Measurements from ENCODE around the gene ACOT8.

- TF ChIP-seq CTCF (IDR thresholded peaks at IDR 0.05; ENCODE audit: low read depth, low read length) (no peak), EZH2phosphoT487 (IDR thresholded peaks at IDR 0.05; ENCODE audit: low read depth) (no peak)
Measured at GRCh38 chr20:45859916-45860315, 2.7 kb upstream of the ACOT8 start.
